H9 (cell line): ENCODE data around the gene CCDC170. TPM values are rescaled to one million over a fixed set of nuclear protein-coding genes. Genes with fewer than 3 reads are reported as not detected.

Source experiments
- DNase-seq: peaks from one replicate; pipeline ENCODE4 v3.0.0-alpha.2; 2017
- H2AFZ ChIP-seq: one replicate; pipeline ENCODE4 v1.6.1; 2013; ENCODE audit warnings: mild to moderate bottlenecking, low read length, control low read depth, moderate library complexity
- H2AK5ac ChIP-seq: 2 replicates; pipeline ENCODE4 v1.6.1; 2013; ENCODE audit warnings: low read length, control low read depth, mixed read lengths; ENCODE audit not compliant: insufficient read length
- H2BK120ac ChIP-seq: one replicate; pipeline ENCODE4 v1.6.1; 2013; ENCODE audit warnings: low read depth, mild to moderate bottlenecking, low read length, control low read depth, inconsistent platforms; ENCODE audit not compliant: poor library complexity, severe bottlenecking
- H2BK12ac ChIP-seq: 2 replicates; pipeline ENCODE4 v1.6.1; 2013; ENCODE audit warnings: low read length, control low read depth, mixed read lengths, low read depth; ENCODE audit not compliant: insufficient read length
- H2BK15ac ChIP-seq: 2 replicates; pipeline ENCODE4 v1.6.1; 2013; ENCODE audit warnings: low read depth, low read length, control low read depth
- H2BK20ac ChIP-seq: one replicate; pipeline ENCODE4 v1.6.1; 2013; ENCODE audit warnings: low read depth, mild to moderate bottlenecking, low read length, control low read depth, inconsistent platforms; ENCODE audit not compliant: poor library complexity, severe bottlenecking
- H2BK5ac ChIP-seq: 2 replicates; pipeline ENCODE4 v1.6.1; 2013; ENCODE audit warnings: low read length, control low read depth, mixed read lengths; ENCODE audit not compliant: insufficient read length
- H3K14ac ChIP-seq: 2 replicates; pipeline ENCODE4 v1.6.1; 2013; ENCODE audit warnings: low read length, control low read depth; ENCODE audit not compliant: insufficient read depth
- H3K18ac ChIP-seq: 2 replicates; pipeline ENCODE4 v1.6.1; 2013; ENCODE audit warnings: low read depth, mild to moderate bottlenecking, mixed read lengths, low read length, control low read depth; ENCODE audit not compliant: insufficient read length
- H3K23ac ChIP-seq: 2 replicates; pipeline ENCODE4 v1.6.1; 2013; ENCODE audit warnings: low read length, control low read depth, mixed read lengths, low read depth; ENCODE audit not compliant: insufficient read length
- H3K23me2 ChIP-seq: 2 replicates; pipeline ENCODE4 v1.6.1; 2013; ENCODE audit warnings: low read depth, mild to moderate bottlenecking, mixed read lengths, low read length, control low read depth; ENCODE audit not compliant: insufficient read length, poor library complexity, severe bottlenecking
- H3K27ac ChIP-seq: 2 replicates; pipeline ENCODE4 v1.5.1; 2013; ENCODE audit warnings: low read length, control low read depth, mixed read lengths, low read depth; ENCODE audit not compliant: insufficient read length
- H3K27me3 ChIP-seq: 2 replicates; pipeline ENCODE4 v1.6.1; 2013; ENCODE audit warnings: low read length, control low read depth, inconsistent platforms; ENCODE audit not compliant: insufficient read depth
- H3K4ac ChIP-seq: 2 replicates; pipeline ENCODE4 v1.6.1; 2013; ENCODE audit warnings: low read depth, mild to moderate bottlenecking, control low read depth, inconsistent platforms, low read length, moderate library complexity
- H3K4me1 ChIP-seq: 2 replicates; pipeline ENCODE4 v1.6.1; 2013; ENCODE audit warnings: low read length, control low read depth, inconsistent platforms; ENCODE audit not compliant: insufficient read depth
- H3K4me2 ChIP-seq: 2 replicates; pipeline ENCODE4 v1.6.1; 2013; ENCODE audit warnings: low read length, control low read depth, mixed read lengths; ENCODE audit not compliant: insufficient read length, insufficient read depth
- H3K56ac ChIP-seq: 2 replicates; pipeline ENCODE4 v1.6.1; 2013; ENCODE audit warnings: low read depth, mild to moderate bottlenecking, mixed read lengths, low read length, control low read depth; ENCODE audit not compliant: insufficient read length
- H3K79me1 ChIP-seq: 2 replicates; pipeline ENCODE4 v1.6.1; 2013; ENCODE audit warnings: low read depth, mild to moderate bottlenecking, moderate library complexity, low read length, control low read depth, inconsistent platforms; ENCODE audit not compliant: insufficient read depth, poor library complexity, severe bottlenecking
- H3K79me2 ChIP-seq: 2 replicates; pipeline ENCODE4 v1.6.1; 2013; ENCODE audit warnings: low read length, control low read depth, inconsistent platforms; ENCODE audit not compliant: insufficient read depth
- H3K9ac ChIP-seq: 2 replicates; pipeline ENCODE4 v1.6.1; 2013; ENCODE audit warnings: low read length, control low read depth, mixed read lengths; ENCODE audit not compliant: insufficient read length; ENCODE audit errors: extremely low read depth
- H3K9me3 ChIP-seq: one replicate; pipeline ENCODE4 v1.6.1; 2013; ENCODE audit warnings: low read depth, low read length, inconsistent platforms; ENCODE audit not compliant: control insufficient read depth
- H3T11ph ChIP-seq: one replicate; pipeline ENCODE4 v1.6.1; 2013; ENCODE audit warnings: mild to moderate bottlenecking, low read length, control low read depth, inconsistent platforms
- H4K20me1 ChIP-seq: one replicate; pipeline ENCODE4 v1.6.1; 2013; ENCODE audit not compliant: control insufficient read depth, insufficient read length, insufficient read depth
- H4K5ac ChIP-seq: 2 replicates; pipeline ENCODE4 v1.6.1; 2013; ENCODE audit warnings: low read depth, mild to moderate bottlenecking, mixed read lengths, low read length, control low read depth; ENCODE audit not compliant: insufficient read length
- H4K8ac ChIP-seq: replicated peaks from 2 replicates; pipeline ENCODE4 v1.6.1; 2013; ENCODE audit warnings: low read length, control low read depth, mixed read lengths, low read depth; ENCODE audit not compliant: insufficient read length
- H4K91ac ChIP-seq: 2 replicates; pipeline ENCODE4 v1.6.1; 2013; ENCODE audit warnings: low read depth, mild to moderate bottlenecking, moderate library complexity, mixed read lengths, low read length, control low read depth; ENCODE audit not compliant: insufficient read length
- H3K27ac Mint-ChIP-seq, 3 experiments: 2 replicates in 2 of 3; 3 replicates in 1 of 3; pipeline ENCODE4 v1.8.0; 2020 to 2021; ENCODE audit warnings: mixed read lengths in 3 of 3, mild to moderate bottlenecking in 1 of 3, moderate library complexity in 1 of 3
- H3K27me3 Mint-ChIP-seq: 2 replicates; pipeline ENCODE4 v1.8.0; 2021; ENCODE audit warnings: low read depth, mild to moderate bottlenecking, moderate library complexity, mixed read lengths
- H3K36me3 Mint-ChIP-seq, 3 experiments: 2 replicates in 2 of 3; 3 replicates in 1 of 3; pipeline ENCODE4 v1.8.0; 2020 to 2021; ENCODE audit warnings: low read depth in 3 of 3, mixed read lengths in 3 of 3; ENCODE audit not compliant: insufficient read depth in 1 of 3
- H3K4me1 Mint-ChIP-seq, 2 experiments: 2 replicates each; pipeline ENCODE4 v1.8.0; 2020; ENCODE audit warnings: mixed read lengths in 2 of 2
- H3K4me3 Mint-ChIP-seq, 2 experiments: 2 replicates in 1 of 2; 3 replicates in 1 of 2; pipeline ENCODE4 v1.8.0; 2020 to 2021; ENCODE audit warnings: mild to moderate bottlenecking in 2 of 2, mixed read lengths in 2 of 2, moderate library complexity in 1 of 2
- H3K9me3 Mint-ChIP-seq, 2 experiments: 2 replicates in 1 of 2; 3 replicates in 1 of 2; pipeline ENCODE4 v1.8.0; 2020; ENCODE audit warnings: mild to moderate bottlenecking in 2 of 2, mixed read lengths in 2 of 2, moderate library complexity in 1 of 2
- WGBS: extraction: QIAGEN DNeasy Blood & Tissue Kit; methylation state at CpG from one replicate; pipeline ENCODE4 v1.1.7; 2013; ENCODE audit warnings: missing lambda C conversion rate, low lambda C conversion rate, mixed read lengths; ENCODE audit not compliant: insufficient read length; ENCODE audit errors: extremely low coverage; 5-methylcytosine and 5-hydroxymethylcytosine counted together
- total RNA-seq: library from RNA; stranded (reverse); gene quantifications from 2 replicates; pipeline ENCODE4 v1.2.1, GENCODE V29; 2021
- TF ChIP-seq, protein P1 (sequence below): fragments of 200-600 bp; sonication (generic); conservative IDR thresholded peaks from 3 replicates; pipeline ENCODE4 v1.8.0; 2021; ENCODE audit warnings: antibody characterized with exemption, mild to moderate bottlenecking

Gene CCDC170
- total RNA-seq, 1 experiment from 2014 or later, result 0.07 TPM

DNA sequence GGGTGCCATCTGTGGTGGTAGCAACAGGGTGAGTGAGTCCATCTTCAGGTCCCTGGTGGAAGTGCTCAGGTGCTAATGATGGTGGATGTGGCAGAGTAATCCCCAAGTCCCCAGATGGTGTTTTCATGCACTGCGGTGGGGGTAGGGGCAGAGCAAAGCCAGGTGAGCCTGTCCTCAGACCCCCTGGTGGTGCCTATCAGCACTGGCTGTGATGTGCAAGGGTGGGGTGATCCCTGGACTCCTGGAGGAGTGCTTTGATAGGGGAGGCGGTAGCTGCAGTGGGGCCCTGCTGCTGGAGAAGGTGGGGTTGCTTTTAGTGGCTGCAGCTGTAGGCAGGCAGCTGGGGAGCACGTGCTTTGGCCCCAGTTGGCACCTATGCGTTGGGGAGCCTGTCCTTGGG, 70.8 kb downstream of the CCDC170 start:
- no peak overlapping the region for H3K18ac ChIP-seq
- DNase-seq, result no peak
- H2AFZ ChIP-seq, result no peak overlapping the region
- no peak overlapping the region for H4K91ac ChIP-seq
- Mint-ChIP-seq H3K27ac (no peak overlapping the region), H3K36me3 (peaks cover 0 to 11% (median 6%) of the 10 kb centered on the region in 3 experiments; a peak in 4 of 7 replicates), H3K9me3 (peaks cover 19 to 23% of the 10 kb centered on the region in 2 experiments), H3K4me1 (no peaks in the 10 kb centered on the region), H3K27me3 (0 out of 2 replicates have a peak, but pooled peaks cover 2% of the 10 kb centered on the region), H3K4me3 (no peak overlapping the region)
- no peak overlapping the region for H4K8ac ChIP-seq
- no peak overlapping the region for H3T11ph ChIP-seq
- H3K4me2 ChIP-seq, result no peak overlapping the region
- H3K79me1 ChIP-seq, result no peaks in the 10 kb centered on the region
- H3K9me3 ChIP-seq, result no peaks in the 10 kb centered on the region
- no peaks in the 10 kb centered on the region for H3K79me2 ChIP-seq
- no peak overlapping the region for H3K23ac ChIP-seq
- no peak overlapping the region for H2BK5ac ChIP-seq
- no peak overlapping the region for H3K4ac ChIP-seq
- TF ChIP-seq, protein P1, sequence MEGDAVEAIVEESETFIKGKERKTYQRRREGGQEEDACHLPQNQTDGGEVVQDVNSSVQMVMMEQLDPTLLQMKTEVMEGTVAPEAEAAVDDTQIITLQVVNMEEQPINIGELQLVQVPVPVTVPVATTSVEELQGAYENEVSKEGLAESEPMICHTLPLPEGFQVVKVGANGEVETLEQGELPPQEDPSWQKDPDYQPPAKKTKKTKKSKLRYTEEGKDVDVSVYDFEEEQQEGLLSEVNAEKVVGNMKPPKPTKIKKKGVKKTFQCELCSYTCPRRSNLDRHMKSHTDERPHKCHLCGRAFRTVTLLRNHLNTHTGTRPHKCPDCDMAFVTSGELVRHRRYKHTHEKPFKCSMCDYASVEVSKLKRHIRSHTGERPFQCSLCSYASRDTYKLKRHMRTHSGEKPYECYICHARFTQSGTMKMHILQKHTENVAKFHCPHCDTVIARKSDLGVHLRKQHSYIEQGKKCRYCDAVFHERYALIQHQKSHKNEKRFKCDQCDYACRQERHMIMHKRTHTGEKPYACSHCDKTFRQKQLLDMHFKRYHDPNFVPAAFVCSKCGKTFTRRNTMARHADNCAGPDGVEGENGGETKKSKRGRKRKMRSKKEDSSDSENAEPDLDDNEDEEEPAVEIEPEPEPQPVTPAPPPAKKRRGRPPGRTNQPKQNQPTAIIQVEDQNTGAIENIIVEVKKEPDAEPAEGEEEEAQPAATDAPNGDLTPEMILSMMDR, result no peak
- no CpG with 5 or more reads among the region's 4 CpGs for WGBS
- H3K27ac ChIP-seq, result no peak overlapping the region
- no peak overlapping the region for H3K14ac ChIP-seq
- H4K5ac ChIP-seq, result no peak overlapping the region
- H3K27me3 ChIP-seq, result no peaks in the 10 kb centered on the region
- H2BK120ac ChIP-seq, result no peak overlapping the region
- no peaks in the 10 kb centered on the region for H3K4me1 ChIP-seq
- no peak overlapping the region for H2BK12ac ChIP-seq
- no peak overlapping the region for H2BK15ac ChIP-seq
- H3K9ac ChIP-seq, result no peak overlapping the region
- no peak overlapping the region for H2AK5ac ChIP-seq
- H4K20me1 ChIP-seq, result no peaks in the 10 kb centered on the region
- H3K56ac ChIP-seq, result no peak overlapping the region
- no peaks in the 10 kb centered on the region for H3K23me2 ChIP-seq
- H2BK20ac ChIP-seq, result no peak overlapping the region
